HepG2 (cell line): ENCODE data around the gene JPH2. TPM values are rescaled to one million over a fixed set of nuclear protein-coding genes. Genes with fewer than 3 reads are reported as not detected.

Experiments used
- AKAP8 ChIP-seq: sonication (generic); formaldehyde crosslinking; IDR thresholded peaks from 2 replicates; pipeline ENCODE4 v1.5.1; 2020; ENCODE audit warnings: mild to moderate bottlenecking, missing genetic modification reagents
- BRCA1 ChIP-seq: sonication (generic); formaldehyde crosslinking; IDR thresholded peaks from 2 replicates; pipeline ENCODE4 v1.4.0; 2020; ENCODE audit warnings: missing genetic modification reagents
- ETV5 ChIP-seq: IDR thresholded peaks from 2 replicates; pipeline ENCODE4 v1.6.1; 2018; ENCODE audit warnings: missing biosample characterization, missing genetic modification reagents, inconsistent platforms, borderline replicate concordance
- EZH2 ChIP-seq: conservative IDR thresholded peaks from 2 replicates; pipeline ENCODE4 v1.6.1; 2012; ENCODE audit warnings: mild to moderate bottlenecking, low read depth, low read length, moderate library complexity
- FOXC1 ChIP-seq: sonication (generic); formaldehyde crosslinking; IDR thresholded peaks from 2 replicates; pipeline ENCODE4 v1.8.0; 2022; ENCODE audit warnings: mild to moderate bottlenecking, missing genetic modification reagents, borderline replicate concordance
- MED1 ChIP-seq: sonication (generic); formaldehyde crosslinking; IDR thresholded peaks from 2 replicates; pipeline ENCODE4 v1.4.0; 2020; ENCODE audit warnings: missing genetic modification reagents
- MXD4 ChIP-seq: IDR thresholded peaks from 2 replicates; pipeline ENCODE4 v1.6.1; 2016; ENCODE audit warnings: mild to moderate bottlenecking, missing biosample characterization, missing genetic modification reagents
- MXI1 ChIP-seq: IDR thresholded peaks from 3 replicates; pipeline ENCODE4 v1.6.1; 2012; ENCODE audit warnings: low read depth, low read length, inconsistent platforms, borderline replicate concordance
- PCBP1 ChIP-seq: fragments of 200-400 bp; formaldehyde crosslinking; IDR thresholded peaks from 2 replicates; pipeline ENCODE4 v1.6.1; 2017; ENCODE audit warnings: mild to moderate bottlenecking, low read depth, low read length, borderline replicate concordance
- SAP130 ChIP-seq: IDR thresholded peaks from 2 replicates; pipeline ENCODE4 v1.6.1; 2016; ENCODE audit warnings: low read depth
- SRSF1 ChIP-seq: fragments of 200-400 bp; formaldehyde crosslinking; optimal IDR thresholded peaks from 2 replicates; pipeline ENCODE3; 2017; ENCODE audit warnings: mild to moderate bottlenecking, low read depth, low read length, moderate library complexity
- ZKSCAN8 ChIP-seq: IDR thresholded peaks from 2 replicates; pipeline ENCODE4 v1.6.1; 2016; ENCODE audit warnings: borderline replicate concordance, missing genetic modification reagents, missing compliant biosample characterization
- ZMYM3 ChIP-seq: sonication (generic); formaldehyde crosslinking; IDR thresholded peaks from 2 replicates; pipeline ENCODE4 v1.5.1; 2020; ENCODE audit warnings: mild to moderate bottlenecking, missing genetic modification reagents
- ZNF256 ChIP-seq: sonication (generic); formaldehyde crosslinking; conservative IDR thresholded peaks from 2 replicates; pipeline ENCODE4 v1.4.0; 2020; ENCODE audit warnings: missing genetic modification reagents
- ZNF264 ChIP-seq: sonication (generic); formaldehyde crosslinking; IDR thresholded peaks from 2 replicates; pipeline ENCODE4 v1.4.0; 2020; ENCODE audit warnings: missing genetic modification reagents
- ZNF607 ChIP-seq: sonication (generic); formaldehyde crosslinking; IDR thresholded peaks from 2 replicates; pipeline ENCODE4 v1.5.1; 2020; ENCODE audit warnings: missing genetic modification reagents, mild to moderate bottlenecking, borderline replicate concordance
- polyA plus RNA-seq, 8 experiments: library from polyadenylated mRNA; depleted of rRNA in 3 of 8; stranded (reverse) in 7 of 8; unstranded in 1 of 8; fragments of >200 nt; fragmentation: Illumina TruSeq in 4 of 8; extraction: Trizol in 4 of 8; gene quantifications; 2 replicates each; pipeline versions ENCODE4 v1.2.1 to v1.2.3, GENCODE V29; 2011 to 2016; ENCODE audit warnings: low read depth in 4 of 8, missing spikeins in 1 of 8, mixed read lengths in 1 of 8; ENCODE audit not compliant: insufficient read depth in 1 of 8
- total RNA-seq, 5 experiments: library from RNA; depleted of rRNA; stranded (reverse); fragments of >200 nt; fragmentation: Illumina TruSeq; extraction: Trizol; gene quantifications; 2 replicates each; pipeline ENCODE4 v1.2.3, GENCODE V29; 2016; ENCODE audit warnings: low read depth in 1 of 5
- TF ChIP-seq, protein P1 (sequence below): sonication (generic); formaldehyde crosslinking; IDR thresholded peaks from 2 replicates; pipeline ENCODE4 v1.5.0; 2020; ENCODE audit warnings: missing genetic modification reagents, mild to moderate bottlenecking, borderline replicate concordance
- TF ChIP-seq, protein P2 (sequence below): IDR thresholded peaks from 2 replicates; pipeline ENCODE4 v1.6.1; 2016
- TF ChIP-seq, protein P3 (sequence below): sonication (generic); formaldehyde crosslinking; IDR thresholded peaks from 2 replicates; pipeline ENCODE4 v1.5.0; 2020; ENCODE audit warnings: mild to moderate bottlenecking, missing genetic modification reagents, borderline replicate concordance
- TF ChIP-seq, protein P4 (sequence below): sonication (generic); formaldehyde crosslinking; IDR thresholded peaks from 2 replicates; pipeline ENCODE4 v1.8.1; 2023; ENCODE audit warnings: mild to moderate bottlenecking, missing genetic modification reagents
- TF ChIP-seq, protein P5 (sequence below): IDR thresholded peaks from 2 replicates; pipeline ENCODE4 v1.6.1; 2016; ENCODE audit warnings: control low read depth
- TF ChIP-seq, protein P6 (sequence below): IDR thresholded peaks from 2 replicates; pipeline ENCODE4 v1.6.1; 2016; ENCODE audit warnings: missing genetic modification reagents, missing compliant biosample characterization

The JPH2 gene
- total and polyA plus RNA-seq, 2 of the 13 experiments (the other 11 are each of a cell fraction or from before 2014, with no cell fraction given): 0.42 TPM; not detected in 1

DNA sequence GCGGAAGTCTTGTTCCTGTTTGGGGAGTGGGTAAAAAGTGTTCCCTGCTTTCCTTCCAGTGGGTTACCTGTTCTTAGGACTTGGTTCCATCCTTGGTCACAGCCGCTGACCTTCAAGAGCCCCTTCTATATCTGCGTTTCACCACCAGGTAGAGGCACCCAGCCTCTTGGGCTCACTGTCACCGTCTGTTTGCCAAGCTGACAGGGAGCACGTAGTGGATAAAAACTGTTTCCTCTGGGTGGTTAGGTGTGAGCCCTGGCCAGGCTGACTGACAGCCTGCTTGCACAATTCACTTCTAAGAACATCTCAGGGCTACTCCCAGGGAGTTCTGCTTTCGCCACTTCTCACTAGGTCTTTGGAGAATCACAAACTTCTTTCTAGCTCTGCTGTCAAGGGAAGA is 1.8 kb upstream of the JPH2 start (continued):
- TF ChIP-seq ETV5 (CRISPR knock-in tag) (peak; percentile 47; the same call in 1 of the 2 replicates), PCBP1 (no peak), ZNF256 (0 out of 2 replicates have a peak, but pooled peaks have one; percentile 30), ZNF264 (CRISPR knock-in tag) (no peak), SRSF1 (no peak), MED1 (CRISPR knock-in tag) (peak; percentile 65; the same call in 1 of the 2 replicates), ZNF607 (0 out of 2 replicates have a peak, but pooled peaks have one; percentile 19), ZKSCAN8 (CRISPR knock-in tag) (0 out of 2 replicates have a peak, but pooled peaks have one; percentile 15), SAP130 (CRISPR knock-in tag) (peak; percentile 74), MXD4 (0 out of 2 replicates have a peak, but pooled peaks have one; percentile 30), AKAP8 (CRISPR knock-in tag) (no peak), FOXC1 (CRISPR knock-in tag) (no peak), ZMYM3 (0 out of 2 replicates have a peak, but pooled peaks have one; percentile 14), EZH2 (no peak), BRCA1 (CRISPR knock-in tag) (0 out of 2 replicates have a peak, but pooled peaks have one; percentile 38), MXI1 (0 out of 3 replicates have a peak, but pooled peaks have one; percentile 24)
- TF ChIP-seq, protein P1, sequence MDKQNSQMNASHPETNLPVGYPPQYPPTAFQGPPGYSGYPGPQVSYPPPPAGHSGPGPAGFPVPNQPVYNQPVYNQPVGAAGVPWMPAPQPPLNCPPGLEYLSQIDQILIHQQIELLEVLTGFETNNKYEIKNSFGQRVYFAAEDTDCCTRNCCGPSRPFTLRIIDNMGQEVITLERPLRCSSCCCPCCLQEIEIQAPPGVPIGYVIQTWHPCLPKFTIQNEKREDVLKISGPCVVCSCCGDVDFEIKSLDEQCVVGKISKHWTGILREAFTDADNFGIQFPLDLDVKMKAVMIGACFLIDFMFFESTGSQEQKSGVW (CRISPR knock-in tag): no peak
- TF ChIP-seq, protein P2, sequence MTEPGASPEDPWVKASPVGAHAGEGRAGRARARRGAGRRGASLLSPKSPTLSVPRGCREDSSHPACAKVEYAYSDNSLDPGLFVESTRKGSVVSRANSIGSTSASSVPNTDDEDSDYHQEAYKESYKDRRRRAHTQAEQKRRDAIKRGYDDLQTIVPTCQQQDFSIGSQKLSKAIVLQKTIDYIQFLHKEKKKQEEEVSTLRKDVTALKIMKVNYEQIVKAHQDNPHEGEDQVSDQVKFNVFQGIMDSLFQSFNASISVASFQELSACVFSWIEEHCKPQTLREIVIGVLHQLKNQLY: 0 out of 2 replicates have a peak, but pooled peaks have one; percentile 31
- TF ChIP-seq, protein P3, sequence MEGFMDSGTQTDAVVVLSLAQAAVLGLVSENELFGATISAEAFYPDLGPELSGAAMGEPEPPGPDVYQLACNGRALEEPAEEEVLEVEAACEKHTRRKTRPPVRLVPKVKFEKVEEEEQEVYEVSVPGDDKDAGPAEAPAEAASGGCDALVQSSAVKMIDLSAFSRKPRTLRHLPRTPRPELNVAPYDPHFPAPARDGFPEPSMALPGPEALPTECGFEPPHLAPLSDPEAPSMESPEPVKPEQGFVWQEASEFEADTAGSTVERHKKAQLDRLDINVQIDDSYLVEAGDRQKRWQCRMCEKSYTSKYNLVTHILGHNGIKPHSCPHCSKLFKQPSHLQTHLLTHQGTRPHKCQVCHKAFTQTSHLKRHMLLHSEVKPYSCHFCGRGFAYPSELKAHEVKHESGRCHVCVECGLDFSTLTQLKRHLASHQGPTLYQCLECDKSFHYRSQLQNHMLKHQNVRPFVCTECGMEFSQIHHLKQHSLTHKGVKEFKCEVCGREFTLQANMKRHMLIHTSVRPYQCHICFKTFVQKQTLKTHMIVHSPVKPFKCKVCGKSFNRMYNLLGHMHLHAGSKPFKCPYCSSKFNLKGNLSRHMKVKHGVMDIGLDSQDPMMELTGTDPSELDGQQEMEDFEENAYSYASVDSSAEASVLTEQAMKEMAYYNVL (CRISPR knock-in tag): peak; percentile 38; the same call in 1 of the 2 replicates
- TF ChIP-seq, protein P4, sequence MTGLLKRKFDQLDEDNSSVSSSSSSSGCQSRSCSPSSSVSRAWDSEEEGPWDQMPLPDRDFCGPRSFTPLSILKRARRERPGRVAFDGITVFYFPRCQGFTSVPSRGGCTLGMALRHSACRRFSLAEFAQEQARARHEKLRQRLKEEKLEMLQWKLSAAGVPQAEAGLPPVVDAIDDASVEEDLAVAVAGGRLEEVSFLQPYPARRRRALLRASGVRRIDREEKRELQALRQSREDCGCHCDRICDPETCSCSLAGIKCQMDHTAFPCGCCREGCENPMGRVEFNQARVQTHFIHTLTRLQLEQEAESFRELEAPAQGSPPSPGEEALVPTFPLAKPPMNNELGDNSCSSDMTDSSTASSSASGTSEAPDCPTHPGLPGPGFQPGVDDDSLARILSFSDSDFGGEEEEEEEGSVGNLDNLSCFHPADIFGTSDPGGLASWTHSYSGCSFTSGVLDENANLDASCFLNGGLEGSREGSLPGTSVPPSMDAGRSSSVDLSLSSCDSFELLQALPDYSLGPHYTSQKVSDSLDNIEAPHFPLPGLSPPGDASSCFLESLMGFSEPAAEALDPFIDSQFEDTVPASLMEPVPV (CRISPR knock-in tag): no peak
- TF ChIP-seq, protein P5, sequence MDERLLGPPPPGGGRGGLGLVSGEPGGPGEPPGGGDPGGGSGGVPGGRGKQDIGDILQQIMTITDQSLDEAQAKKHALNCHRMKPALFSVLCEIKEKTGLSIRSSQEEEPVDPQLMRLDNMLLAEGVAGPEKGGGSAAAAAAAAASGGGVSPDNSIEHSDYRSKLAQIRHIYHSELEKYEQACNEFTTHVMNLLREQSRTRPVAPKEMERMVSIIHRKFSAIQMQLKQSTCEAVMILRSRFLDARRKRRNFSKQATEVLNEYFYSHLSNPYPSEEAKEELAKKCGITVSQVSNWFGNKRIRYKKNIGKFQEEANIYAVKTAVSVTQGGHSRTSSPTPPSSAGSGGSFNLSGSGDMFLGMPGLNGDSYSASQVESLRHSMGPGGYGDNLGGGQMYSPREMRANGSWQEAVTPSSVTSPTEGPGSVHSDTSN (CRISPR knock-in tag): peak; percentile 79
- TF ChIP-seq, protein P6, sequence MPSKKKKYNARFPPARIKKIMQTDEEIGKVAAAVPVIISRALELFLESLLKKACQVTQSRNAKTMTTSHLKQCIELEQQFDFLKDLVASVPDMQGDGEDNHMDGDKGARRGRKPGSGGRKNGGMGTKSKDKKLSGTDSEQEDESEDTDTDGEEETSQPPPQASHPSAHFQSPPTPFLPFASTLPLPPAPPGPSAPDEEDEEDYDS (CRISPR knock-in tag): peak; percentile 32; the same call in 1 of the 2 replicates
